Epithelial cell of esophagus (primary cell): ENCODE data around the gene NOC4L.

Source experiments
- DNase-seq: peaks from one replicate; pipeline ENCODE4 v3.0.0; 2010; ENCODE audit warnings: low read depth
- H3K4me3 ChIP-seq: 2 replicates; pipeline ENCODE4 v1.5.1; 2011; ENCODE audit warnings: mild to moderate bottlenecking, low read length, control low read depth
- TF ChIP-seq, protein P1 (sequence below): IDR thresholded peaks from 2 replicates; pipeline ENCODE4 v1.5.1; 2011; ENCODE audit warnings: low read depth, mild to moderate bottlenecking, low read length, control low read depth, inconsistent platforms; ENCODE audit not compliant: insufficient read depth; ENCODE audit errors: missing control alignments

The NOC4L gene

DNA sequence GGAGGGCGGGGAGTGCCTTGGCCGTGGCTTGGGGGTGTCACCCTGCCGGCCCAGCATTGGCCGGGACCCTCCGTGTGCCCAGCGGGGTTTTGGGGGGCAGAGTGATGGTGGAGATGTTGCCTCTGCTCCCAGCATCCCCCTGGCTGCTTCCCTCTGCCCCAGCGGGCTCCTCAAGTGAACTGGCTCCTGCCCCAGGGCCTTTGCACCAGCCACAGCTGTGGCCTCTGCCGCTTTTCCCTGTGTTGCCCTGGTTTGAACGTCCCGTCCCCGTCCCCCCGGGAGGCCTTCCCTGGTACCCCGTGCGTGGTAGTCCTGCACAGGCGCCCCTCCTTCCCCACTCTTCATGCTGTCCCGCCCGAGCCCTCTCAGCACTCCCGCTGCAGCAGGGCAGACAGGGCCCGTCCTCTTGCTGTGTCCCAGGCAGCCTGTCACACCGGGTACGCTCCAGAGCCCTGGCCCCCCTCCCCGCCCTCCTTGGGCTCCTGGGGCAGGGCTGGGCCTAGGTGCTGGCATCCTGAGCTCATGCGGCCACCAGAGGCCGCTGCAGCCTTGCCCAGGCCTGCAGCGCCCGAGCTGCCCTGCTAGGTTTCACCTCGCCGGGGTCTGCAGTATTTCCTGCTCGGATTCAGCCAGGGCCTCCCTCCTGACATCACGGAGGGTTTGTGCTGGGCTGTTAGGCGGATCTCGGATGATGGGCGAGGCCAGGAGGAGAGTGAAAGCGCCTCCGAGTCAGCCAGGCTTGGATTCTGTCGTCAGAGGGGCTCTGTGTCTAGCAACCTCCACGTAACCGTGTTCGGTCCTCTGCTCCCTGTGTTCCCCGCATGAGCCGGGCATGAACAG lies 9.5 kb downstream of the NOC4L start:
- H3K4me3 ChIP-seq = no peak overlapping the region
- DNase-seq = peak; percentile 69
- TF ChIP-seq, protein P1, sequence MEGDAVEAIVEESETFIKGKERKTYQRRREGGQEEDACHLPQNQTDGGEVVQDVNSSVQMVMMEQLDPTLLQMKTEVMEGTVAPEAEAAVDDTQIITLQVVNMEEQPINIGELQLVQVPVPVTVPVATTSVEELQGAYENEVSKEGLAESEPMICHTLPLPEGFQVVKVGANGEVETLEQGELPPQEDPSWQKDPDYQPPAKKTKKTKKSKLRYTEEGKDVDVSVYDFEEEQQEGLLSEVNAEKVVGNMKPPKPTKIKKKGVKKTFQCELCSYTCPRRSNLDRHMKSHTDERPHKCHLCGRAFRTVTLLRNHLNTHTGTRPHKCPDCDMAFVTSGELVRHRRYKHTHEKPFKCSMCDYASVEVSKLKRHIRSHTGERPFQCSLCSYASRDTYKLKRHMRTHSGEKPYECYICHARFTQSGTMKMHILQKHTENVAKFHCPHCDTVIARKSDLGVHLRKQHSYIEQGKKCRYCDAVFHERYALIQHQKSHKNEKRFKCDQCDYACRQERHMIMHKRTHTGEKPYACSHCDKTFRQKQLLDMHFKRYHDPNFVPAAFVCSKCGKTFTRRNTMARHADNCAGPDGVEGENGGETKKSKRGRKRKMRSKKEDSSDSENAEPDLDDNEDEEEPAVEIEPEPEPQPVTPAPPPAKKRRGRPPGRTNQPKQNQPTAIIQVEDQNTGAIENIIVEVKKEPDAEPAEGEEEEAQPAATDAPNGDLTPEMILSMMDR = peak; percentile 92

DNA sequence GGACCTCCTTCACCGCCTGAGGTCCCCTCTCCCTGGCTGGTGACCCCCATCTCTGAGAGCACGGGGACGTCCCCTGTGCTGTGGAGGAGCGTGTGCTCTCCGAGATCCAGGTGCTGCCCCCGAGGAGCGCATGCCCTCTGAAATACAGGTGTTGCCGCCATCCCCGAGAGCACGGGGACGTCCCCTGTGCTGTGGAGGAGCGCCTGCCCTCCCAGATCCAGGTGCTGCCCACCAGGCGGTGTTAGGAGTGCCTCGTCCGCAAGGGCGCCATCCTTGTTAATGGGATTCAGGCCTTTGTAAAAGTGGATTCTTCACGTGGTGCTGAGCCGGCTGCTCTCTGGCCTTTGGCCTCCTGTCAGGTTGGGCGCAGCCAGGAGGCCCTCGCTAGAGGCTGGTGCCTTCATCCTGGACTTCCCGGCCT lies 10.1 kb downstream of the NOC4L start:
- DNase-seq = no peak
- TF ChIP-seq, protein P1 = no peak
- no peak overlapping the region for H3K4me3 ChIP-seq

DNA sequence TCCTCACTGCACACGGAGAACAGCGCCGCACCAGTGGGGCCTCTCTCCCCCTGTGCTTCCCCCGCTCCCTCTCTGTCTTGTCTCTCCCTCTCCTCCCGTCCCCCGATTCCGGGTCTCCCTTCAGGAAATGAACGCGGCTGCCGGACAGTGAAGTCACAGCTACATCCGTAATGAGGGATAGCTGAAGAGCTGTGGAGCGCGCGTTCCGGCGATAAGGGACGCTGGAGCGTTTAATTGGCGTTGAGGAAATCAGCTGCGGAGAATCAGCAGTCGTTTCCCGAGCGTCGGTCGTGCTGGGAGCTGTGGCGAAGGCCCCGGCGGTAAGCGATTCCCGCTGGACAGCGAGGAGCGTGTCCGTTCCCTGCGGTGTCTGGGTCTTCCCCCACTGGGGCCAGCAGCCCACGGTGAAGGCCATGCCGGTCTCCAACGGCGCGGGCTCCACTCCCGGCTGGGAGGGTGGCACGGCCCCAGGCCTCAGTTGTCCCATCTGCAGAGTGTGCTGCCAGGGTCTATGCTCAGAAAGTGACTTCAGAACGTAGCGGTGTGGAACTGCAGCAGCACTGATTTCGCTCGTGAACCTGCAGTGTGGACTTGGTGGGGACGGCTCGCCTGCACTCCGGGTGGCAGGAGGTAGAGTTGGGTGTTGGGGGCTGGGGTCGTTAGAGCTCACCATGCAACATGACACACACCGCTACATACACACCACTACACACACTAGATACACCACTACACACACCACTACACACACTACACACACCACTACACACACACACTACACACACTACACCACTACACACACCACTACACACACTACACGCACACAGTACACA lies 10.9 kb downstream of the NOC4L start:
- no peak for DNase-seq
- TF ChIP-seq, protein P1 = no peak
- H3K4me3 ChIP-seq = no peak overlapping the region

DNA sequence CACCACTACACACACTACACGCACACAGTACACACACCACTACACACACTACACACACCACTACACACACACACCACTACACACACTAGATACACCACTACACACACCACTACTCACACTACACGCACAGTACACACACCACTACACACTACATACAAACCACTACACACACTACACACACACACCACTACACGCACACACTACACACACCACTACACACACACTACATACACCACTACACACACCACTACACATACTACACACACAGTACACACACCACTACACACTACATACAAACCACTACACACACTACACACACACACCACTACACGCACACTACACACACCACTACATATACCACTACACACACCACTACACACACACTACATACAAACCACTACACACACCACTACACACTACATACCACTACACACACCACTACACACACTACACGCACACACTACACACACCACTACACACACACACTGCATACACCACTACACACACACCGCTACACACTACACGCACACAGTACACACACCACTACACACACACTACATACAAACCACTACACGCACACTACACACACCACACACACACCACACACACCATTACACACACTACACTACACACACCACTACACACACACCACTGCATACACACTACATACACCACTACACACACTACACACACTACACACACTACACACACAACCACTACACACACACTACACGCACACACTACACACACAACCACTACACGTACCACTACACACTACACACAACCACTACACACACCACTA lies 11.7 kb downstream of the NOC4L start:
- H3K4me3 ChIP-seq = no peak overlapping the region
- DNase-seq = no peak
- TF ChIP-seq, protein P1 = no peak

DNA sequence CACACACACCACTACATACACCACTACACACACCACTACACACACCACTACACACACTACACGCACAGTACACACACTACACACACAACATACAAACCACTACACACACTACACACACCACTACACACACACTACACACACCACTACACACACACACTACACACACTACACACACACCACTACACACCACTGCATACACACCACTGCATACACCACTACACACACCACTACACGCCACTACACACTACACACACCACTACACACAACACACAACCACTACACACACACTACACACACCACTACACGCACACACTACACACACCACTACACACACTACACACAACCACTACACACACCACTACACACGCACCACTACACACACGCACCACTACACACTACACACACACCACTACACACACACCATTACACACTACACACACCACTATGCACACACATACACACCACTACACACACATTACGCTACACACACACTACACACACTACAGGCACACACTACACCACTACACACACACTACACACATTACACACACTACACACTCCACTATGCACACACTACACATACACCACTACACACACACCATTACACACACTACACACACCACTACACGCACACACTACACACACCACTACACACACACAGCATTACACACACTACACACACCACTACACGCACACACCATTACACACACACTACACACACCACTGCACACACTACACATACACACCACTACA lies 12.5 kb downstream of the NOC4L start:
- no peak for DNase-seq
- H3K4me3 ChIP-seq = no peak overlapping the region
- TF ChIP-seq, protein P1 = no peak
